ENCODE data around the gene SLC35B1.

DNA sequence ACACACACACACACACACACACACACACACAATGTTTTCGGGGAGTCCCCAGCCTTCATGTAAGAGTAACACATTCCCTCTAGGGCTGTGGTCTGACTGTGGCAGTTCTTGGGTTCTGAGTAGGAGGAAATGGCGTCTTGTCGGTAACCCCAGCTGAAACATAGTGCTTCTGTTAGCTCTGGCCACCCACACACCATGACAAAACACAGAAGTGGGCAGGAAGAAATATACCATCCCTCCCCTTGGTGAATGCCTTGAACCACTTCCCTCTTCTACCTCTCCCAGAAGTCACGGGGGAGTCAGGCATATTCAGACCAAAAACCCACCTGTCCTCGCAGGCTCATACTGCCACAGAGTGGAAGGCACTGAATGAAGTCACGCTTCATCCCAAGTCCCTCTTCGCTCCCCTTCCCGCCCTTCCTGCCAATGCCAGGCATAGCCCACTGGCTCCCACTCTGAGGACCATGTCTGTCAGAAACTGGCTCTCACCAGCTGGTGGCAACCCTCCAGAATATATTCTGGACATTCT is 11.5 kb downstream of the SLC35B1 start:
- TF ChIP-seq, protein P1, sequence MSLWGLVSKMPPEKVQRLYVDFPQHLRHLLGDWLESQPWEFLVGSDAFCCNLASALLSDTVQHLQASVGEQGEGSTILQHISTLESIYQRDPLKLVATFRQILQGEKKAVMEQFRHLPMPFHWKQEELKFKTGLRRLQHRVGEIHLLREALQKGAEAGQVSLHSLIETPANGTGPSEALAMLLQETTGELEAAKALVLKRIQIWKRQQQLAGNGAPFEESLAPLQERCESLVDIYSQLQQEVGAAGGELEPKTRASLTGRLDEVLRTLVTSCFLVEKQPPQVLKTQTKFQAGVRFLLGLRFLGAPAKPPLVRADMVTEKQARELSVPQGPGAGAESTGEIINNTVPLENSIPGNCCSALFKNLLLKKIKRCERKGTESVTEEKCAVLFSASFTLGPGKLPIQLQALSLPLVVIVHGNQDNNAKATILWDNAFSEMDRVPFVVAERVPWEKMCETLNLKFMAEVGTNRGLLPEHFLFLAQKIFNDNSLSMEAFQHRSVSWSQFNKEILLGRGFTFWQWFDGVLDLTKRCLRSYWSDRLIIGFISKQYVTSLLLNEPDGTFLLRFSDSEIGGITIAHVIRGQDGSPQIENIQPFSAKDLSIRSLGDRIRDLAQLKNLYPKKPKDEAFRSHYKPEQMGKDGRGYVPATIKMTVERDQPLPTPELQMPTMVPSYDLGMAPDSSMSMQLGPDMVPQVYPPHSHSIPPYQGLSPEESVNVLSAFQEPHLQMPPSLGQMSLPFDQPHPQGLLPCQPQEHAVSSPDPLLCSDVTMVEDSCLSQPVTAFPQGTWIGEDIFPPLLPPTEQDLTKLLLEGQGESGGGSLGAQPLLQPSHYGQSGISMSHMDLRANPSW (CRISPR knock-in tag; conservative IDR thresholded peaks at IDR 0.05; ENCODE audit: low read depth), result no peak
- TF ChIP-seq, protein P2, sequence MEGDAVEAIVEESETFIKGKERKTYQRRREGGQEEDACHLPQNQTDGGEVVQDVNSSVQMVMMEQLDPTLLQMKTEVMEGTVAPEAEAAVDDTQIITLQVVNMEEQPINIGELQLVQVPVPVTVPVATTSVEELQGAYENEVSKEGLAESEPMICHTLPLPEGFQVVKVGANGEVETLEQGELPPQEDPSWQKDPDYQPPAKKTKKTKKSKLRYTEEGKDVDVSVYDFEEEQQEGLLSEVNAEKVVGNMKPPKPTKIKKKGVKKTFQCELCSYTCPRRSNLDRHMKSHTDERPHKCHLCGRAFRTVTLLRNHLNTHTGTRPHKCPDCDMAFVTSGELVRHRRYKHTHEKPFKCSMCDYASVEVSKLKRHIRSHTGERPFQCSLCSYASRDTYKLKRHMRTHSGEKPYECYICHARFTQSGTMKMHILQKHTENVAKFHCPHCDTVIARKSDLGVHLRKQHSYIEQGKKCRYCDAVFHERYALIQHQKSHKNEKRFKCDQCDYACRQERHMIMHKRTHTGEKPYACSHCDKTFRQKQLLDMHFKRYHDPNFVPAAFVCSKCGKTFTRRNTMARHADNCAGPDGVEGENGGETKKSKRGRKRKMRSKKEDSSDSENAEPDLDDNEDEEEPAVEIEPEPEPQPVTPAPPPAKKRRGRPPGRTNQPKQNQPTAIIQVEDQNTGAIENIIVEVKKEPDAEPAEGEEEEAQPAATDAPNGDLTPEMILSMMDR (IDR thresholded peaks at IDR 0.05), result no peak
- TF ChIP-seq, protein P3, sequence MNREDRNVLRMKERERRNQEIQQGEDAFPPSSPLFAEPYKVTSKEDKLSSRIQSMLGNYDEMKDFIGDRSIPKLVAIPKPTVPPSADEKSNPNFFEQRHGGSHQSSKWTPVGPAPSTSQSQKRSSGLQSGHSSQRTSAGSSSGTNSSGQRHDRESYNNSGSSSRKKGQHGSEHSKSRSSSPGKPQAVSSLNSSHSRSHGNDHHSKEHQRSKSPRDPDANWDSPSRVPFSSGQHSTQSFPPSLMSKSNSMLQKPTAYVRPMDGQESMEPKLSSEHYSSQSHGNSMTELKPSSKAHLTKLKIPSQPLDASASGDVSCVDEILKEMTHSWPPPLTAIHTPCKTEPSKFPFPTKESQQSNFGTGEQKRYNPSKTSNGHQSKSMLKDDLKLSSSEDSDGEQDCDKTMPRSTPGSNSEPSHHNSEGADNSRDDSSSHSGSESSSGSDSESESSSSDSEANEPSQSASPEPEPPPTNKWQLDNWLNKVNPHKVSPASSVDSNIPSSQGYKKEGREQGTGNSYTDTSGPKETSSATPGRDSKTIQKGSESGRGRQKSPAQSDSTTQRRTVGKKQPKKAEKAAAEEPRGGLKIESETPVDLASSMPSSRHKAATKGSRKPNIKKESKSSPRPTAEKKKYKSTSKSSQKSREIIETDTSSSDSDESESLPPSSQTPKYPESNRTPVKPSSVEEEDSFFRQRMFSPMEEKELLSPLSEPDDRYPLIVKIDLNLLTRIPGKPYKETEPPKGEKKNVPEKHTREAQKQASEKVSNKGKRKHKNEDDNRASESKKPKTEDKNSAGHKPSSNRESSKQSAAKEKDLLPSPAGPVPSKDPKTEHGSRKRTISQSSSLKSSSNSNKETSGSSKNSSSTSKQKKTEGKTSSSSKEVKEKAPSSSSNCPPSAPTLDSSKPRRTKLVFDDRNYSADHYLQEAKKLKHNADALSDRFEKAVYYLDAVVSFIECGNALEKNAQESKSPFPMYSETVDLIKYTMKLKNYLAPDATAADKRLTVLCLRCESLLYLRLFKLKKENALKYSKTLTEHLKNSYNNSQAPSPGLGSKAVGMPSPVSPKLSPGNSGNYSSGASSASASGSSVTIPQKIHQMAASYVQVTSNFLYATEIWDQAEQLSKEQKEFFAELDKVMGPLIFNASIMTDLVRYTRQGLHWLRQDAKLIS (CRISPR knock-in tag; IDR thresholded peaks at IDR 0.05; ENCODE audit: borderline replicate concordance), result no peak
- TF ChIP-seq, protein P4, sequence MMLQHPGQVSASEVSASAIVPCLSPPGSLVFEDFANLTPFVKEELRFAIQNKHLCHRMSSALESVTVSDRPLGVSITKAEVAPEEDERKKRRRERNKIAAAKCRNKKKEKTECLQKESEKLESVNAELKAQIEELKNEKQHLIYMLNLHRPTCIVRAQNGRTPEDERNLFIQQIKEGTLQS (CRISPR knock-in tag; conservative IDR thresholded peaks at IDR 0.05), result no peak
- TF ChIP-seq USF2 (CRISPR knock-in tag; IDR thresholded peaks at IDR 0.05) (no peak), FOXP1 (CRISPR knock-in tag; IDR thresholded peaks at IDR 0.05; ENCODE audit: borderline replicate concordance) (no peak), NFE2L1 (CRISPR knock-in tag; IDR thresholded peaks at IDR 0.05) (no peak), E2F5 (CRISPR knock-in tag; IDR thresholded peaks at IDR 0.05) (no peak), FOXJ3 (CRISPR knock-in tag; IDR thresholded peaks at IDR 0.05; ENCODE audit: borderline replicate concordance) (no peak), PRRX2 (CRISPR knock-in tag; IDR thresholded peaks at IDR 0.05) (no peak), NR2C2 (CRISPR knock-in tag; IDR thresholded peaks at IDR 0.05) (no peak)
- TF ChIP-seq, protein P5, sequence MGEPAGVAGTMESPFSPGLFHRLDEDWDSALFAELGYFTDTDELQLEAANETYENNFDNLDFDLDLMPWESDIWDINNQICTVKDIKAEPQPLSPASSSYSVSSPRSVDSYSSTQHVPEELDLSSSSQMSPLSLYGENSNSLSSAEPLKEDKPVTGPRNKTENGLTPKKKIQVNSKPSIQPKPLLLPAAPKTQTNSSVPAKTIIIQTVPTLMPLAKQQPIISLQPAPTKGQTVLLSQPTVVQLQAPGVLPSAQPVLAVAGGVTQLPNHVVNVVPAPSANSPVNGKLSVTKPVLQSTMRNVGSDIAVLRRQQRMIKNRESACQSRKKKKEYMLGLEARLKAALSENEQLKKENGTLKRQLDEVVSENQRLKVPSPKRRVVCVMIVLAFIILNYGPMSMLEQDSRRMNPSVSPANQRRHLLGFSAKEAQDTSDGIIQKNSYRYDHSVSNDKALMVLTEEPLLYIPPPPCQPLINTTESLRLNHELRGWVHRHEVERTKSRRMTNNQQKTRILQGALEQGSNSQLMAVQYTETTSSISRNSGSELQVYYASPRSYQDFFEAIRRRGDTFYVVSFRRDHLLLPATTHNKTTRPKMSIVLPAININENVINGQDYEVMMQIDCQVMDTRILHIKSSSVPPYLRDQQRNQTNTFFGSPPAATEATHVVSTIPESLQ (CRISPR knock-in tag; IDR thresholded peaks at IDR 0.05), result no peak

Measured in WTC11 (cell line).